ENCODE data around the gene NUP214. TPM values are rescaled to one million over a fixed set of nuclear protein-coding genes. Genes with fewer than 3 reads are reported as not detected.

Gene NUP214
- total RNA-seq, 1 experiment from 2014 or later = 25.6 TPM

GRCh38 chr9:131169563-131170240, 44.3 kb downstream of the NUP214 start:
- CTCF ChIA-PET = no interaction called here
- no peak for DNase-seq
- Histone ChIP-seq H2AFZ (ENCODE audit: low read length) (no peak overlapping the region), H3K9me2 (replicated peaks; ENCODE audit: low read length) (no peaks in the 10 kb centered on the region), H3K4me2 (ENCODE audit: low read length) (no peak overlapping the region), H3K27ac (ENCODE audit: low read length) (no peak overlapping the region), H3K36me3 (ENCODE audit: low read depth, low read length) (peaks cover 10% of the 10 kb centered on the region; the same call in 1 of the 2 replicates), H3K27me3 (ENCODE audit: low read length) (no peaks in the 10 kb centered on the region), H3K9ac (ENCODE audit: low read length) (no peak overlapping the region), H3K4me1 (ENCODE audit: insufficient read depth, low read length) (no peaks in the 10 kb centered on the region), H4K20me1 (ENCODE audit: low read length) (no peaks in the 10 kb centered on the region), H3F3A (ENCODE audit: low read length, unreplicated experiment) (no peaks in the 10 kb centered on the region), H3K79me2 (ENCODE audit: low read length) (no peaks in the 10 kb centered on the region), H3K4me3 (ENCODE audit: low read length) (no peak overlapping the region), H3K9me3 (ENCODE audit: low read length) (no peaks in the 10 kb centered on the region)
- intact Hi-C loops (cut with micrococcal nuclease) = no loop called here
- TF ChIP-seq EZH2 (IDR thresholded peaks at IDR 0.05; ENCODE audit: low read length, unreplicated experiment) (no peak), EZH2phosphoT487 (IDR thresholded peaks at IDR 0.05; ENCODE audit: borderline replicate concordance, low read length) (no peak)
- TF ChIP-seq, protein P1, sequence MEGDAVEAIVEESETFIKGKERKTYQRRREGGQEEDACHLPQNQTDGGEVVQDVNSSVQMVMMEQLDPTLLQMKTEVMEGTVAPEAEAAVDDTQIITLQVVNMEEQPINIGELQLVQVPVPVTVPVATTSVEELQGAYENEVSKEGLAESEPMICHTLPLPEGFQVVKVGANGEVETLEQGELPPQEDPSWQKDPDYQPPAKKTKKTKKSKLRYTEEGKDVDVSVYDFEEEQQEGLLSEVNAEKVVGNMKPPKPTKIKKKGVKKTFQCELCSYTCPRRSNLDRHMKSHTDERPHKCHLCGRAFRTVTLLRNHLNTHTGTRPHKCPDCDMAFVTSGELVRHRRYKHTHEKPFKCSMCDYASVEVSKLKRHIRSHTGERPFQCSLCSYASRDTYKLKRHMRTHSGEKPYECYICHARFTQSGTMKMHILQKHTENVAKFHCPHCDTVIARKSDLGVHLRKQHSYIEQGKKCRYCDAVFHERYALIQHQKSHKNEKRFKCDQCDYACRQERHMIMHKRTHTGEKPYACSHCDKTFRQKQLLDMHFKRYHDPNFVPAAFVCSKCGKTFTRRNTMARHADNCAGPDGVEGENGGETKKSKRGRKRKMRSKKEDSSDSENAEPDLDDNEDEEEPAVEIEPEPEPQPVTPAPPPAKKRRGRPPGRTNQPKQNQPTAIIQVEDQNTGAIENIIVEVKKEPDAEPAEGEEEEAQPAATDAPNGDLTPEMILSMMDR (conservative IDR thresholded peaks at IDR 0.05; ENCODE audit: low read depth, low read length) = no peak
- no TSS peak for BruUV-seq (replicated peaks)
- POLR2A ChIA-PET (ENCODE audit: unreplicated experiment) = no interaction called here
- no peak for ATAC-seq

DNA sequence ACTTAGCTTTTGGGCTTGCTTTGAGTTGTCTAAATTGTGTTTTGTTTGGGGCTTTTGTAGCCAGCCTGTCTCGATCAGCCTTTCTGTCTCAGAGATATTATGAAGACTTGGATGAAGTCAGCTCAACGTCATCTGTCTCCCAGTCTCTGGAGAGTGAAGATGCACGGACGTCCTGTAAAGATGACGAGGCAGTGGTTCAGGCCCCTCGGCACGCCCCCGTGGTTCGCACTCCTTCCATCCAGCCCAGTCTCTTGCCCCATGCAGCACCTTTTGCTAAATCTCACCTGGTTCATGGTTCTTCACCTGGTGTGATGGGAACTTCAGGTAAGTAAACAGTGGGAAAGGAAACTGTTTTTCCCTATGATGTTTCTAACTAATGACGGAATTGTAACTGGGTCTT, 48.6 kb downstream of the NUP214 start:
- H3K9me2 ChIP-seq (replicated peaks; ENCODE audit: low read length) = no peaks in the 10 kb centered on the region
- no peak overlapping the region for H3K27ac ChIP-seq (ENCODE audit: low read length)
- no peak for DNase-seq
- H3K36me3 ChIP-seq (ENCODE audit: low read depth, low read length) = peaks cover 40% of the 10 kb centered on the region
- POLR2A ChIA-PET (ENCODE audit: unreplicated experiment) = no interaction called here
- no peak overlapping the region for H3K4me3 ChIP-seq (ENCODE audit: low read length)
- H3F3A ChIP-seq (ENCODE audit: low read length, unreplicated experiment) = no peaks in the 10 kb centered on the region
- no TSS peak for BruUV-seq (replicated peaks)
- H3K4me2 ChIP-seq (ENCODE audit: low read length) = no peak overlapping the region
- TF ChIP-seq EZH2phosphoT487 (IDR thresholded peaks at IDR 0.05; ENCODE audit: borderline replicate concordance, low read length) (no peak), EZH2 (IDR thresholded peaks at IDR 0.05; ENCODE audit: low read length, unreplicated experiment) (no peak)
- TF ChIP-seq, protein P1 (conservative IDR thresholded peaks at IDR 0.05; ENCODE audit: low read depth, low read length) = no peak
- no peaks in the 10 kb centered on the region for H4K20me1 ChIP-seq (ENCODE audit: low read length)
- no peaks in the 10 kb centered on the region for H3K9me3 ChIP-seq (ENCODE audit: low read length)
- intact Hi-C loops (cut with micrococcal nuclease) = no loop called here
- ATAC-seq = no peak
- no peak overlapping the region for H3K9ac ChIP-seq (ENCODE audit: low read length)
- H3K79me2 ChIP-seq (ENCODE audit: low read length) = no peaks in the 10 kb centered on the region
- H3K27me3 ChIP-seq (ENCODE audit: low read length) = no peaks in the 10 kb centered on the region
- H3K4me1 ChIP-seq (ENCODE audit: insufficient read depth, low read length) = no peaks in the 10 kb centered on the region
- CTCF ChIA-PET = no interaction called here
- no peak overlapping the region for H2AFZ ChIP-seq (ENCODE audit: low read length)

GRCh38 chr9:131174681-131175239, 49.4 kb downstream of the NUP214 start:
- ATAC-seq = no peak
- intact Hi-C loops (cut with micrococcal nuclease) = no loop called here
- ChIA-PET POLR2A (ENCODE audit: unreplicated experiment) (no interaction called here), CTCF (no interaction called here)
- H3K9me2 ChIP-seq (replicated peaks; ENCODE audit: low read length) = no peaks in the 10 kb centered on the region
- no peaks in the 10 kb centered on the region for H3K4me1 ChIP-seq (ENCODE audit: insufficient read depth, low read length)
- H3K9ac ChIP-seq (ENCODE audit: low read length) = no peak overlapping the region
- H3K4me3 ChIP-seq (ENCODE audit: low read length) = no peak overlapping the region
- BruUV-seq (replicated peaks) = no TSS peak
- H3K36me3 ChIP-seq (ENCODE audit: low read depth, low read length) = peaks cover 47% of the 10 kb centered on the region
- no peak overlapping the region for H3K4me2 ChIP-seq (ENCODE audit: low read length)
- H4K20me1 ChIP-seq (ENCODE audit: low read length) = no peaks in the 10 kb centered on the region
- DNase-seq = no peak
- no peaks in the 10 kb centered on the region for H3F3A ChIP-seq (ENCODE audit: low read length, unreplicated experiment)
- no peaks in the 10 kb centered on the region for H3K79me2 ChIP-seq (ENCODE audit: low read length)
- no peak overlapping the region for H3K27ac ChIP-seq (ENCODE audit: low read length)
- no peak overlapping the region for H2AFZ ChIP-seq (ENCODE audit: low read length)
- no peaks in the 10 kb centered on the region for H3K9me3 ChIP-seq (ENCODE audit: low read length)
- no peak for TF ChIP-seq EZH2 (IDR thresholded peaks at IDR 0.05; ENCODE audit: low read length, unreplicated experiment)
- TF ChIP-seq EZH2phosphoT487 (IDR thresholded peaks at IDR 0.05; ENCODE audit: borderline replicate concordance, low read length) = no peak
- TF ChIP-seq, protein P1 (conservative IDR thresholded peaks at IDR 0.05; ENCODE audit: low read depth, low read length) = no peak
- H3K27me3 ChIP-seq (ENCODE audit: low read length) = no peaks in the 10 kb centered on the region
